Lung (tissue), 12 donors: ENCODE measurements around the gene GPATCH2. TPM values are rescaled to one million over a fixed set of nuclear protein-coding genes. Genes with fewer than 3 reads are reported as not detected.

Source experiments
- ATAC-seq: fragments of 200-7000 bp; cut with Tn5 transposase; one replicate; pipeline ENCODE4 v1.9.1; 2020; ENCODE audit warnings: moderate number of reproducible peaks; ENCODE audit not compliant: insufficient read depth, low FRiP score
- DNase-seq, 3 donors: peaks; one replicate each; pipeline ENCODE4 v3.0.0-alpha.2; 2013 to 2017
- H3K27ac ChIP-seq, 2 donors: one replicate each; pipeline ENCODE4 v1.5.1; 2013; ENCODE audit warnings: mild to moderate bottlenecking in 2 of 2, moderate library complexity in 2 of 2, control low read depth in 1 of 2, inconsistent platforms in 1 of 2, low read depth in 1 of 2, low read length in 1 of 2
- H3K27me3 ChIP-seq, 3 donors: one replicate each; pipeline ENCODE4 v1.5.1; 2013; ENCODE audit warnings: low read length in 2 of 3; ENCODE audit not compliant: control insufficient read depth in 3 of 3, insufficient read depth in 3 of 3
- H3K36me3 ChIP-seq, 4 donors: one replicate each; pipeline ENCODE4 v1.5.1; 2013; ENCODE audit warnings: low read length in 4 of 4, mild to moderate bottlenecking in 1 of 4, moderate library complexity in 1 of 4; ENCODE audit not compliant: control insufficient read depth in 4 of 4, insufficient read depth in 4 of 4
- H3K4me1 ChIP-seq, 5 donors: one replicate each; pipeline ENCODE4 v1.5.1; 2013; ENCODE audit warnings: low read length in 5 of 5, mild to moderate bottlenecking in 2 of 5, moderate library complexity in 1 of 5; ENCODE audit not compliant: control insufficient read depth in 5 of 5, insufficient read depth in 5 of 5
- H3K4me3 ChIP-seq: one replicate; pipeline ENCODE4 v1.5.1; 2013; ENCODE audit warnings: mild to moderate bottlenecking, control low read depth, moderate library complexity
- H3K9ac ChIP-seq, 2 donors: one replicate each; pipeline ENCODE4 v1.5.1; 2013; ENCODE audit warnings: low read length in 2 of 2, control low read depth in 1 of 2; ENCODE audit not compliant: insufficient read depth in 1 of 2
- H3K9me3 ChIP-seq, 4 donors: one replicate each; pipeline ENCODE4 v1.5.1; 2013; ENCODE audit warnings: low read length in 3 of 4, mild to moderate bottlenecking in 1 of 4, moderate library complexity in 1 of 4; ENCODE audit not compliant: control insufficient read depth in 4 of 4, insufficient read depth in 3 of 4
- WGBS, 2 donors: extraction: QIAGEN DNeasy Blood & Tissue Kit; methylation state at CpG; one replicate each; pipeline ENCODE4 v1.1.7; 2013; 5-methylcytosine and 5-hydroxymethylcytosine counted together
- polyA plus RNA-seq, 2 donors: library from polyadenylated mRNA; stranded (reverse); fragments of 200-250 nt; gene quantifications; one replicate each; pipeline ENCODE4 v1.2.1, GENCODE V29; 2013
- total RNA-seq, 2 donors: library from RNA; depleted of rRNA in 1 of 2; stranded (reverse); fragments of >200 nt in 1 of 2; gene quantifications; one replicate each; pipeline ENCODE4 v1.2.1, GENCODE V29; 2014 to 2021
- TF ChIP-seq, protein P1 (sequence below): IDR thresholded peaks from 2 replicates; pipeline ENCODE4 v1.5.1; 2012; ENCODE audit warnings: mild to moderate bottlenecking; ENCODE audit errors: control extremely low read depth, extremely low read depth
- donor health status: control.
- donor health status: control.
- donor health status: Bipolar disorder and iron deficiency.
- donor health status: healthy.
- donor health status: DM: yes; HTN: yes; CAD: no.

The GPATCH2 gene
- total and polyA plus RNA-seq, 4 donors, result 3.2 to 31.0 (median 8.3) TPM

DNA sequence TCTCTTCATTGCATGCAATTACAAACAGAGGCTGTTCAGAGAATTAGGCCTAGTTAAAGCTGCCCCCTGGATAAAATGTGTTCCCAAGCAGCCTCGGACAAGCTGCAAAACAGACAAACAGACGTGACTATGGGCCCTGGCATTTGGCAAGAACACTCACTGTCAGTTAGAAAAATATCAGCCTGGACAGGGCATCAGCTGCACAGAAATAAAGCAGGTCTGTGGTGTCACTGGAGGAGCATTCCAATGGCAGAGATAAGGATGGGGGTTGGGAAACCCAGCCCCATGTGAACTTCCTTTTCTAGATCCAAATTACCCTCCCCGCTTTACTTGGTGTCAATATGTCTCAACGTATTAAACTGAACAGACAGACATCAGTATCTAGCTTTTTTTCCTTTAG lies 177.1 kb downstream of the GPATCH2 start:
- Histone ChIP-seq H3K9ac (no peak overlapping the region), H3K4me3 (no peak overlapping the region), H3K36me3 (no peaks in the 10 kb centered on the region), H3K9me3 (no peaks in the 10 kb centered on the region), H3K4me1 (peaks cover 0 to 5% (median 0%) of the 10 kb centered on the region in 5 donors), H3K27me3 (no peaks in the 10 kb centered on the region), H3K27ac (peak overlapping the region in 1 of 2 donors; percentile 93)
- TF ChIP-seq, protein P1, sequence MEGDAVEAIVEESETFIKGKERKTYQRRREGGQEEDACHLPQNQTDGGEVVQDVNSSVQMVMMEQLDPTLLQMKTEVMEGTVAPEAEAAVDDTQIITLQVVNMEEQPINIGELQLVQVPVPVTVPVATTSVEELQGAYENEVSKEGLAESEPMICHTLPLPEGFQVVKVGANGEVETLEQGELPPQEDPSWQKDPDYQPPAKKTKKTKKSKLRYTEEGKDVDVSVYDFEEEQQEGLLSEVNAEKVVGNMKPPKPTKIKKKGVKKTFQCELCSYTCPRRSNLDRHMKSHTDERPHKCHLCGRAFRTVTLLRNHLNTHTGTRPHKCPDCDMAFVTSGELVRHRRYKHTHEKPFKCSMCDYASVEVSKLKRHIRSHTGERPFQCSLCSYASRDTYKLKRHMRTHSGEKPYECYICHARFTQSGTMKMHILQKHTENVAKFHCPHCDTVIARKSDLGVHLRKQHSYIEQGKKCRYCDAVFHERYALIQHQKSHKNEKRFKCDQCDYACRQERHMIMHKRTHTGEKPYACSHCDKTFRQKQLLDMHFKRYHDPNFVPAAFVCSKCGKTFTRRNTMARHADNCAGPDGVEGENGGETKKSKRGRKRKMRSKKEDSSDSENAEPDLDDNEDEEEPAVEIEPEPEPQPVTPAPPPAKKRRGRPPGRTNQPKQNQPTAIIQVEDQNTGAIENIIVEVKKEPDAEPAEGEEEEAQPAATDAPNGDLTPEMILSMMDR, result no peak
- WGBS, 2 donors, result 75 to 82% methylated on average over 4 of the region's 4 CpGs
- DNase-seq, result no peak
- no peak for ATAC-seq

DNA sequence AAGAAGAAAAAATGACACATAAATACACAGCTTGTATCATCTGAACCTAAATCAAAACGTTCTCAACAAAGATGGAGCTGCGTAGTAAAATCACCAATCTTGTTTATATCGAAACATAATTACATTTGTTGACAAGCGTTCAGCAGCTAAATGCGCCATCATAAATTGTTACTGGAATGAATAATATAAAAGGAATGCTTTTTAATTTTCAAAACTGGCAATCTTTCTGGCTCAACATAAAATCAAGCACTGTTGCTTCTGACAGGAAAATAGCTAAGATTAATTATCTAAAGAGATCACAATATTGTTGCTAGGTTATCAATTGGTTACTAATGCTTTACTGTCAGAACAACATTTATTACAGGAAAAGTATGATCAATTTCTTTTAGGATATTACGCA lies 181.5 kb downstream of the GPATCH2 start:
- DNase-seq, result no peak
- Histone ChIP-seq H3K4me3 (no peak overlapping the region), H3K27ac (no peak overlapping the region), H3K9ac (no peak overlapping the region), H3K36me3 (no peaks in the 10 kb centered on the region), H3K4me1 (peaks cover 0 to 5% (median 0%) of the 10 kb centered on the region in 5 donors), H3K27me3 (no peaks in the 10 kb centered on the region), H3K9me3 (no peaks in the 10 kb centered on the region)
- TF ChIP-seq, protein P1, result no peak
- ATAC-seq, result no peak
- WGBS, 2 donors, result 97% methylated on average over 6 of the region's 6 CpGs

DNA sequence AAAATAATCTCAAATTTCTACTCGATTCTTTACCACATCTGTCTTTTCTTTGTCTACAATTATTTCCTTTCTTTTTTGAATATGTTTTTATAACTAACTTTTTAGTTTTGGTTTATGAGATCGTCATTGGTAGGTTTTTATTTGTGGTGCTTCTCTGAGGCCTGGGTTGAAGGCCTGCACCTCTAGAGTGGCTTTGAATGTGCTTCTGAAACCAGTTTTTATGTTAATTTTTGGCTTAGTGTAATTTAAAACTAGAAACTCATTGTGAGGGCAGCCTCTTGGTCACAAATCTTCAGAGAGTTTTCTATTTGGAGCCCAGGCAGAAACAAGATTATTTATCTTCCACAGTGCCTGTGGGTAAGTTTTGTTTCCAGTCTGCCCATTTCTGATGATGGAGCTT lies 187.0 kb downstream of the GPATCH2 start:
- DNase-seq, result no peak
- H3K27ac ChIP-seq, result no peak overlapping the region
- H3K9ac ChIP-seq, result no peak overlapping the region
- no peaks in the 10 kb centered on the region for H3K4me1 ChIP-seq
- no peaks in the 10 kb centered on the region for H3K27me3 ChIP-seq
- no peak overlapping the region for H3K4me3 ChIP-seq
- ATAC-seq, result no peak
- H3K36me3 ChIP-seq, result peaks cover 0 to 5% (median under 1%) of the 10 kb centered on the region in 4 donors
- peaks cover 0 to 2% (median 0%) of the 10 kb centered on the region in 4 donors for H3K9me3 ChIP-seq
- WGBS, 2 donors, result 88 to 94% methylated on average over 2 of the region's 2 CpGs
- TF ChIP-seq, protein P1, result no peak

DNA sequence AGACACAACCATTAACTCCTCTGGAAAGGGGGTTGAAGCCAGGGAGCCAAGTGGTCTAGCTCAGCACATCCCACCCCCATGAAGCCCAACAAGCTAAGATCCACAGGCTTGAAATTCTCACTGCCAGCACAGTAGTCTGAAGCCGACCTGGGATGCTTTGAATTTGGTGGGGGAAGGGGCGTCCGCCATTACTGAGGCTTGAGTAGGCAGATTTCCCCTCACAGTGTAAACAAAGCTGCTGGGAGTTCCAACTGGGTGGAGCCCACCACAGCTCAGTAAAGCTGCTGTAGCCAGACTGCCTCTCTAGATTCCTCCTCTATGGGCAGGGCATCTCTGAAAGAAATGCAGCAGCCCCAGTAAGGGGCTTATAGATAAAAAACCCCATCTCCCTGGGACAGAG lies 193.5 kb downstream of the GPATCH2 start:
- no peaks in the 10 kb centered on the region for H3K27me3 ChIP-seq
- WGBS, 2 donors, result 93 to 97% methylated on average over 3 of the region's 3 CpGs
- no peak for ATAC-seq
- no peak for DNase-seq
- no peaks in the 10 kb centered on the region for H3K9me3 ChIP-seq
- peaks cover 0 to 5% (median 0%) of the 10 kb centered on the region in 4 donors for H3K36me3 ChIP-seq
- H3K9ac ChIP-seq, result no peak overlapping the region
- no peaks in the 10 kb centered on the region for H3K4me1 ChIP-seq
- TF ChIP-seq, protein P1, result no peak
- H3K27ac ChIP-seq, result no peak overlapping the region
- H3K4me3 ChIP-seq, result no peak overlapping the region
